ENCODE data around the gene ARID3A. TPM values are rescaled to one million over a fixed set of nuclear protein-coding genes. Genes with fewer than 3 reads are reported as not detected.

ARID3A gene
- total and polyA plus RNA-seq, 2 of the 13 experiments (the other 11 are each of a cell fraction or from before 2014, with no cell fraction given) = 71.3 to 77.9 TPM

GRCh38 chr19:896434-896833 lies 29.4 kb upstream of the ARID3A start (continued):
- no peak for TF ChIP-seq ATF6 (CRISPR knock-in tag; conservative IDR thresholded peaks at IDR 0.05)
- TF ChIP-seq MXD1 (CRISPR knock-in tag; IDR thresholded peaks at IDR 0.05) = no peak
- TF ChIP-seq RFX5 (IDR thresholded peaks at IDR 0.05; ENCODE audit: low read depth, low read length) = no peak
- TF ChIP-seq ZNF709 (CRISPR knock-in tag; IDR thresholded peaks at IDR 0.05) = no peak

GRCh38 chr19:896999-897398 lies 28.8 kb upstream of the ARID3A start:
- Histone ChIP-seq H3K79me2 (ENCODE audit: insufficient read depth, low read length) (peaks cover 6% of the 10 kb centered on the region), H3K4me1 (ENCODE audit: insufficient read depth, low read length) (no peaks in the 10 kb centered on the region), H4K20me1 (ENCODE audit: insufficient read depth, low read length) (no peaks in the 10 kb centered on the region), H3K9me3 (ENCODE audit: low read length) (no peaks in the 10 kb centered on the region), H3K4me3 (replicated peaks in 1 of 3; ENCODE audit: insufficient read depth in 1 of 3, low read depth in 2 of 3, low read length in 3 of 3) (no peak overlapping the region), H3K36me3 (replicated peaks in 1 of 2; ENCODE audit: control insufficient read depth in 1 of 2, insufficient read depth in 2 of 2, low read length in 2 of 2) (peaks cover 5 to 15% of the 10 kb centered on the region in 2 experiments; a peak in 4 of 5 replicates), H3K27ac (ENCODE audit: extremely low read length, insufficient read depth, low read length) (no peak overlapping the region), H3K27me3 (ENCODE audit: control insufficient read depth in 1 of 2, insufficient read depth in 2 of 2, low read length in 2 of 2) (no peaks in the 10 kb centered on the region), H3K9ac (ENCODE audit: insufficient read depth, low read depth, low read length) (no peak overlapping the region), H3K4me2 (ENCODE audit: low read depth, low read length) (no peak overlapping the region), H2AFZ (ENCODE audit: low read length) (no peak overlapping the region)
- ChIA-PET POLR2A (no interaction called here), CTCF (ENCODE audit: low intra/inter-chr PET ratio, low total read pairs) (no interaction called here)
- WGBS (ENCODE audit: low lambda C conversion rate) = 94% methylated on average over 11 of the region's 11 CpGs
- ATAC-seq (no peak), FAIRE-seq (no peak), DNase-seq (ENCODE audit: low spot score) (no peak)
- intact Hi-C loops (cut with micrococcal nuclease; ENCODE audit: unreplicated experiment) (no loop called here), in situ Hi-C loops (cut with HindIII; ENCODE audit: extremely low pct_ligation_motif_present, low pct_unique_long_range_greater_than_20kb) (no loop called here)
- TSS peak; percentile 64 for BruUV-seq (replicated peaks)
- TF ChIP-seq ZNF33B (CRISPR knock-in tag; IDR thresholded peaks at IDR 0.05) = no peak

Data from HepG2 (cell line).